IPS-NIHi7 (cell line): Measurements from ENCODE around the gene CACNA2D3.
"Not testable (repeated sequence)": the region's sequence is repeated elsewhere in the genome, so short reads cannot be mapped to it uniquely, and the experiment has no call there.

ENCODE experiments used
- DNase-seq: peaks from one replicate; pipeline ENCODE4 v3.0.0; 2012; ENCODE audit warnings: mixed read lengths; ENCODE audit errors: extremely low spot score

Gene CACNA2D3

GRCh38 chr3:54573858-54574257 lies 451.5 kb downstream of the CACNA2D3 start:
- DNase-seq: no peak

- no peak for DNase-seq
These were observed 452.7 kb downstream of the CACNA2D3 start for GRCh38 chr3:54574906-54575617.

DNA sequence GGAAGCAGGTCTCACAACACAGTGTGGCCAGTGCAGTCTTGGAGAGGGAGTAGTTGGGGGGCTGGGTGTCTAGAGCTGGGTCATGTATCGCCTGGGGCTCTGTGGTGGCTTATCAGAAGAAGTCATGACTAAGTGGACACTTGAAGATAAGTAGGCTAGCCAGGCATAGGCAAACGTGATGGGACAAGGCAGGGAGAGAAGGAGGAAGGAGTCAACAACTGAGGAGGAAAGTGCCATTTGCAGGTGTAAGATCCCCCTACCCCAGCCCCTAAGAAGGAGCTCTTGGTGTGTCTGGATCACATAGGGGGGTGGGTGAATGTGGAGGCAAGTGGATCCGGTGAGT lies 453.2 kb downstream of the CACNA2D3 start:
- no peak for DNase-seq

- no peak for DNase-seq
These were observed 455.0 kb downstream of the CACNA2D3 start for GRCh38 chr3:54577313-54577712.

- no peak for DNase-seq
These were observed 456.1 kb downstream of the CACNA2D3 start for GRCh38 chr3:54578417-54578816.

GRCh38 chr3:54580453-54580852 lies 458.1 kb downstream of the CACNA2D3 start:
- DNase-seq: no peak

- DNase-seq: no peak
These were observed 460.1 kb downstream of the CACNA2D3 start for GRCh38 chr3:54582424-54582823.

- no peak for DNase-seq
These were observed 468.8 kb downstream of the CACNA2D3 start for GRCh38 chr3:54591157-54591556.

DNA sequence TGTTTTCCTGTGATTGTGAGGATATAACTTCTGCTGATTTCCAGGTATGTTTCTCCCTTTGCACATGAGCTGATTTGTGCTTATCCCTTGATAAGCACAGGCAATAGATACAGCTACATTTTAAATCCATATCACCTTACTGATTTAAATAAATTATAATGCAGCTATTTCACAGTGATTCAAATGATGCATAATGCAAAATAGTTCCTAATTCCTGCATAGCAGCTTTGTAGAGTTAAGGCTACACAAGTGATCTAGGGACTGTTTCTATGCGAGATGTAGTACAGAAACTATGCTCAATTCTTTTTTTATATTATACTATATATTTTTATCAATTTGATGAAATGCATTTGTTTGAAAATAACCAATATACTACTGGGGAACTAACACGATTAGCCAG lies 471.3 kb downstream of the CACNA2D3 start:
- DNase-seq: no peak

GRCh38 chr3:54596087-54596486 lies 473.7 kb downstream of the CACNA2D3 start:
- no peak for DNase-seq

DNA sequence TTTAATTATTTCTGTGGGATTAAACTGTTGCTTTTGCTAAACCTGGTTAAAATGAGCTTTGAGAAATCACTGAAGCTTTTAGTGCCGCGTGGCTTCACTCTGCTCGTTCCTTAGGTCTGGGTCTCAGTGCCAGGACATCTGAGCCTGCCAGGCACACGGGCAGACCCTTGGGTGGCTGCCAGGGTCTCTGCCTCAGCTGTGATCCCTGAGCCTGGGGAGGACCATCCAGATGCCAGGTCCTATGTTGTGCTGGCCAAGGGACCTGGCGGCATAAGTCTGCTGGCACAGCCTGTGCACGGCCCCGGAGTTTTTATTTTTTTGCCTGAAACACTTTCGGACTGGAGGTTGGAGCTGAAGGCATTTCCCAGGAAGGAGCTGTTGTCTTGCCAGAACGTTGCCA lies 477.4 kb downstream of the CACNA2D3 start:
- no peak for DNase-seq

- no peak for DNase-seq
These were observed 478.3 kb downstream of the CACNA2D3 start for GRCh38 chr3:54600441-54601204.

DNA sequence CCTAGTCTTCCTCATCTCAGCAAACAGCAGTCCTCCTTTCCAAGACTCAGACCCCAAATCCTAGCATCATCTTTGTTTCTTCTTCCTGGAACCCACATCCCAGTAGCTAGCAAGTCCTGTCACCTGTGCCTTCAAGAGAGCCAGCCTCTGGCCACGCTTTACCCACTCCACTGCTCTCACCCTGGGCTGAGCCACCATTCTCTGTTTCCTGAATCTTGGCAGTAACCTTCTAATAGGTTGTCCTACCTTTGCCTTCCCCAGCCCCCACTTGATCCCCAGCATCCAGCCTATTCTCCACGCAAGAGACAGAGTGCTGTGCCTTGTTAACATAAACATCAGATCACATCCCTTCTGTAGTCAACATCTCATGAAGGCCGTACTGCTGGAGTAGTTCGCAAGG lies 482.1 kb downstream of the CACNA2D3 start:
- no peak for DNase-seq

GRCh38 chr3:54608041-54608440 lies 485.7 kb downstream of the CACNA2D3 start:
- DNase-seq: no peak

GRCh38 chr3:54619053-54619452 lies 496.7 kb downstream of the CACNA2D3 start:
- no peak for DNase-seq

DNA sequence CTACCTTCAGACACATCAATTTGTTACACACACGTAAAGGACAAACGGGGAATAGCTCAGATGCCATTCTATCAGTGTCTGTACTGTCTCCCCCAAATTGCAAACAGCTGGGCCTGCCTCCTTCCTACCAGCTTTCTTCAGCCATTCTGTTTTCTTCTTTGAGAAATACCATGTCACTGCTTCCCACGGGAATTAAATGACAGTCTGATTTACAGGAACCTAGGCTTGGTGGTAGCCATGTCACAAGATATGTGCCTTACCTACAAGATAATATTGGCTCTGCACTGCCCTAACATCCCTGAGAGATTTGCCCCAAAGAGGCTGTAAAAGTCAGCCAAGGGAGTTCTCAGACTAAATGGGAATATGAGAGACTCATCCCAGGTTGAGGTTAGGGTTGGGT lies 497.2 kb downstream of the CACNA2D3 start:
- DNase-seq: no peak

DNA sequence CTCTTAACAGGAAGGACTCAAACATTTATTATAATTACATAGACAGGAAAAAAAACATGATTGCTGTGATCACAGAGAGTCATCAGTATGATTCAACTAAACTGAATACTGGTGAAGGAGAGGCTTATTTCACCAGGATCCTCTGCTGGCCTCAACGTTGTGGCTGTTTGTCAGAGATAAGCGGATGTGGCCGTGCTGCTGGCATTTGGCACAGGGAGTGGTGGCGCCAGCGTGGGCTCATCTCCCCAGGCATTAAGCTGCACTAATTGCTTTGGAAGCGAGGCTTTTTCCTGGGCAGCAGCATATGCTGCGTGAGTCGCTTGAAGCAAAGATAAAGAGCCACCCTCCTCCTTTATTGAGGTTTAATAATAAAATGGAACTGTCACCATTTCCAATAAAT lies 498.8 kb downstream of the CACNA2D3 start:
- no peak for DNase-seq

DNA sequence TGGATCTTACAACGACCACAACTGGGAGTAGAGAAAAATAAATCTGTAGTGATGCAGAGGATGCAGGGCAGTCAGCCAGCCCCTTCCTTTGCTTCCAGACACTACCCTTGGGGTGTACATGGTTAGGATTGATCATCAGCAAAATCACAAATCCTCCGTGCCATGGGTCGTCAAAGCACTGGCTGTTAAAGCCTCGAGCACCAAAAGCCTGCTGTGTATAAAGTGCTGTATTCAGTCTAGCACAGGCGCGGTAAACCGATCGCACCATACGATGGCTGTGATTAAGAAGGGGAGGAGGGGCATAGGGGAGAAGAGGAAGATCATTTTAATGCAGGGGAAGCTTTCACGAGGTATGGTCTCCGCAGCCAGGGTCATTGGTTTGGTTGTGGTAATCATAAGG lies 500.3 kb downstream of the CACNA2D3 start:
- DNase-seq: no peak

- no peak for DNase-seq
These were observed 503.7 kb downstream of the CACNA2D3 start for GRCh38 chr3:54625805-54626787.

DNA sequence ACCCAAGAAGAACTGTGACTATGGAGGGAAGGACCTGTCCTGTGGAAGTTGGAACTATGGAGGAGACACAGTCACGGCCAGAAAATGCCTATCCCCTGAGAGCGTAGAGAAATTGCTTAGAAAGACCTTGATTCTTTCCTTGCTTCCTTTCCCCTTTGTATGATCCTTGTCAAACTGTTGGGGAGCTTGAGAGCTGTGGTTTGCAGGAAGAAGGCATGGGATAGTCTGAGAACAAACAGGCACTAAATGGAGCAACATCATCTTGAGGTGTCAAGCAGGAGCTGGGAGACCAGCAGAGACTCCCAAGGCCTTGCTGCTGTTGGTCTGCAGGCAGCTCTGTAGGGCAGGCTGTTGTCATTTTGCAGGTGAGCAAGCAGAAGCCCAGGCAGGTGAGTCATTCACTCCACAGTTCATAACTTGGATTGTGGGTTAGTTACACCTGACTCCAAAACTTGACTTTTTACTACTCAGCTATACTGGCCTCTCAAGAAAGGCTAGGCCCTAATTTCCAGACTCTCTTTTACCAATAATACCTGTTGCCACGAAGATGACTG lies 506.6 kb downstream of the CACNA2D3 start:
- DNase-seq: peak; percentile 30

DNA sequence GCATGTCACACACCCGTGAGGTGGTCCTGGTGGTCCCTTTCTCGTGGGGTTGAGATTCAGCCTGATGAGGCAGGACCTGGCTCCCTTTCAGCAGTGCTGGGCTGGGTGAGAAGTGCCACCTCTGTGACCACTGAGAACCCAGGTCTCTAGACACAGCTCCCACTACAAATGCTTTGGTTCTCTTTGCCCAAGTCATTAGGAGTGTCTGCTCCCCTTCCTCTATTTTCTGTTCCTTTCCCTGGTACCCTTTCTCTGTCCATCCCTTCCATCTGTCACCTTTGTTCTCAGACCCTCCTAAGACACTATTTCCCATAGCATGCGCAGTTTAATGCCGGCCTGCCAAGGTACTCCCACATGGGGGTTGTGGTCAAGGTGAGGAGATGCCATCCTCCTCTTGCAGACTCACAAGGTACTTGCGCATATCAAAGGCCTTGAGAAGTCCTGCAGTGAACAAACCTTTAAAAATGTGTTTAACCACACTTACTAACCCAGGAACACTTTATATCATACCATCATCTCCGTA lies 507.8 kb downstream of the CACNA2D3 start:
- DNase-seq: peak; percentile 49

DNA sequence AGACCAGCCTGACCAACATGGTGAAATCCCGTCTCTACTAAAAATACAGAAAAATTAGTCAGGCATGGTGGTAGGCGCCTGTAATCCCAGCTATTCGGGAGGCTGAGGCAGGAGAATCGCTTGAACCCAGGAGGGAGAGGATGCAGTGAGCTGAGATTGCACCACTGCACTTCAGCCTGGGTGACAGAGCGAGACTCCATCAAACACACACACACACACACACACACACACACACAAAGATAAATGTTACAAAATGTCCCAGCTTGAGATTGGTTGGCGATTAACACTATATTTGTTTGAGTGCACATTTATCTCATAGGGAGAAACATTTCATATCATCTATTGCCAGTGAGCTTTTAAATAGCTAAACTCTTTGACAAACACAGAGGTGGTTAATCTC lies 508.6 kb downstream of the CACNA2D3 start:
- DNase-seq: not testable (repeated sequence)
